Kidney (tissue), 14 donors: ENCODE data around the gene OR4D11. TPM values are rescaled to one million over a fixed set of nuclear protein-coding genes. Genes with fewer than 3 reads are reported as not detected.

Experiments
- DNase-seq, 5 donors: peaks; one replicate each; pipeline ENCODE4 v3.0.0-alpha.2; 2013 to 2020
- FAIRE-seq: peaks from 2 replicates; lab custom pipeline; 2012; peaks lifted over from hg19 to GRCh38; lab: Jason Lieb, UNC
- H3K27ac ChIP-seq, 2 donors: one replicate each; pipeline ENCODE4 v1.7.0; 2013; ENCODE audit warnings: low read depth in 2 of 2, low read length in 2 of 2, inconsistent platforms in 1 of 2
- H3K27me3 ChIP-seq: one replicate; pipeline ENCODE4 v1.7.1; 2013; ENCODE audit warnings: low read length, inconsistent platforms; ENCODE audit not compliant: control insufficient read depth, insufficient read depth
- H3K36me3 ChIP-seq, 3 donors: one replicate each; pipeline versions ENCODE4 v1.7.0 to v1.7.1; 2013; ENCODE audit warnings: low read length in 3 of 3, control low read depth in 1 of 3, inconsistent platforms in 1 of 3; ENCODE audit not compliant: insufficient read depth in 3 of 3, control insufficient read depth in 2 of 3
- H3K4me1 ChIP-seq, 3 donors: one replicate each; pipeline versions ENCODE4 v1.7.0 to v1.7.1; 2013; ENCODE audit warnings: low read length in 3 of 3, inconsistent platforms in 1 of 3, low read depth in 1 of 3; ENCODE audit not compliant: control insufficient read depth in 2 of 3, insufficient read depth in 2 of 3
- H3K4me3 ChIP-seq, 3 donors: one replicate each; pipeline versions ENCODE4 v1.7.0 to v1.8.1; 2013; ENCODE audit warnings: low read length in 3 of 3, control low read depth in 1 of 3, inconsistent platforms in 1 of 3
- H3K9ac ChIP-seq, 3 donors: one replicate each; pipeline versions ENCODE4 v1.7.0 to v1.7.1; 2013; ENCODE audit warnings: low read length in 3 of 3, control low read depth in 1 of 3, inconsistent platforms in 1 of 3
- H3K9me3 ChIP-seq, 3 donors: one replicate each; pipeline versions ENCODE4 v1.7.0 to v1.7.1; 2013; ENCODE audit warnings: low read length in 3 of 3, control low read depth in 1 of 3, inconsistent platforms in 1 of 3; ENCODE audit not compliant: control insufficient read depth in 2 of 3, insufficient read depth in 1 of 3
- CTCF ChIP-seq: IDR thresholded peaks from 3 replicates; pipeline ENCODE4 v1.5.1; 2012; ENCODE audit warnings: mild to moderate bottlenecking, moderate library complexity, borderline replicate concordance; ENCODE audit not compliant: insufficient read depth; ENCODE audit errors: extremely low read depth
- intact Hi-C: fragments of 100-400 bp; cut with DNase I; formaldehyde crosslinking; loops from one replicate; pipeline ENCODE4 v1.11.1; 2022
- polyA plus RNA-seq: library from polyadenylated mRNA; stranded (reverse); fragments of 350-450 nt; fragmentation: Illumina TruSeq; extraction: RNeasy Lipid Tissue Mini Kit (QIAGEN cat#74804); gene quantifications from one replicate; pipeline ENCODE4 v1.2.3, GENCODE V29; 2014; ENCODE audit warnings: low read depth, low replicate concordance; ENCODE audit not compliant: insufficient read depth
- total RNA-seq: library from RNA; stranded (reverse); fragmentation: NEBNext Ultra II Directional; extraction: Animal tissue kit (Norgen Biotek cat#: 25700); gene quantifications from one replicate; pipeline ENCODE4 v1.2.1, GENCODE V29; 2021
- donor health status: control.
- donor health status: control.
- donor health status: control.
- donor health status: control.
- donor health status: control.
- donor health status: DM: yes; HTN: yes; CAD: no.
- donor health status: Normal renal cell carcinoma (clear cell type).

Gene OR4D11
- total and polyA plus RNA-seq, 2 donors from 2014 or later: not detected

GRCh38 chr11:59480359-59480758 lies 23.0 kb upstream of the OR4D11 start:
- H3K9me3 ChIP-seq: no peaks in the 10 kb centered on the region
- no peak for FAIRE-seq
- TF ChIP-seq CTCF: no peak

GRCh38 chr11:59501931-59502330 lies 1.4 kb upstream of the OR4D11 start:
- no peak overlapping the region for H3K4me3 ChIP-seq
- DNase-seq (no peak), FAIRE-seq (no peak)

More at GRCh38 chr11:59480359-59480758, 23.0 kb upstream of the OR4D11 start:
- Histone ChIP-seq H3K9ac (no peak overlapping the region), H3K27me3 (no peaks in the 10 kb centered on the region), H3K4me3 (no peak overlapping the region), H3K27ac (no peak overlapping the region), H3K4me1 (no peaks in the 10 kb centered on the region), H3K36me3 (no peaks in the 10 kb centered on the region)
- peak in 2 of 5 donors; percentile 24 to 34 for DNase-seq
- intact Hi-C loops: no loop called here

GRCh38 chr11:59510941-59511589 lies 7.7 kb downstream of the OR4D11 start, which contains the start of gene OR4D9:
OR4D9 (plus strand) TSS chr11:59511539; CDS start chr11:59514913, 3,374 bp downstream.
- Histone ChIP-seq H3K4me1 (no peaks in the 10 kb centered on the region), H3K36me3 (no peaks in the 10 kb centered on the region), H3K9ac (no peak within 1 kb of the TSS), H3K4me3 (no peak within 1 kb of the TSS), H3K27me3 (no peaks in the 10 kb centered on the region), H3K9me3 (no peaks in the 10 kb centered on the region), H3K27ac (no peak within 1 kb of the TSS)
- no peak for FAIRE-seq
- DNase-seq: peak in 1 of 5 donors; percentile 17
- no peak for TF ChIP-seq CTCF
- intact Hi-C loops: no loop called here

More at GRCh38 chr11:59501931-59502330, 1.4 kb upstream of the OR4D11 start:
- no peak overlapping the region for H3K27ac ChIP-seq
- no peak for TF ChIP-seq CTCF
- H3K36me3 ChIP-seq: no peaks in the 10 kb centered on the region
- intact Hi-C loops: no loop called here
- no peaks in the 10 kb centered on the region for H3K4me1 ChIP-seq
- no peak overlapping the region for H3K9ac ChIP-seq
- H3K9me3 ChIP-seq: no peaks in the 10 kb centered on the region
- H3K27me3 ChIP-seq: no peaks in the 10 kb centered on the region
